H1 (cell line): ENCODE data around the gene KISS1R. TPM values are rescaled to one million over a fixed set of nuclear protein-coding genes. Genes with fewer than 3 reads are reported as not detected.

Experiments used
- CTCF ChIA-PET: fragments of 300-600 bp; sonication (Branson Sonifier 250); formaldehyde crosslinking; loops from one replicate; lab custom pipeline; 2021; ENCODE audit not compliant: partially characterized antibody; lab: Charles Lee
- POLR2A ChIA-PET: fragments of 300-600 bp; sonication (Branson Sonifier 250); formaldehyde crosslinking; loops from one replicate; lab custom pipeline; 2021; ENCODE audit warnings: inconsistent platforms; ENCODE audit not compliant: partially characterized antibody; lab: Charles Lee
- DNase-seq, 2 experiments: peaks; one replicate each; pipeline versions ENCODE4 v3.0.0 to v3.0.0-alpha.2; 2010 to 2022; ENCODE audit warnings: low spot score in 2 of 2, low read depth in 1 of 2, mixed read lengths in 1 of 2
- FAIRE-seq: peaks from 2 replicates; lab custom pipeline; 2011; peaks lifted over from hg19 to GRCh38; lab: Jason Lieb, UNC
- H2AFZ ChIP-seq: 2 replicates; pipeline ENCODE4 v1.8.1; 2012; ENCODE audit warnings: low read length, inconsistent platforms
- H2AK5ac ChIP-seq: 2 replicates; pipeline ENCODE4 v1.6.1; 2013; ENCODE audit warnings: low read depth, low read length
- H2BK120ac ChIP-seq: replicated peaks from 2 replicates; pipeline ENCODE3; 2013; ENCODE audit warnings: low read depth, low read length, inconsistent platforms
- H2BK12ac ChIP-seq: 2 replicates; pipeline ENCODE4 v1.6.1; 2013; ENCODE audit warnings: low read depth, low read length
- H2BK15ac ChIP-seq: 2 replicates; pipeline ENCODE4 v1.6.1; 2013; ENCODE audit warnings: low read length
- H2BK20ac ChIP-seq: 2 replicates; pipeline ENCODE4 v1.6.1; 2013; ENCODE audit warnings: low read length
- H2BK5ac ChIP-seq: 2 replicates; pipeline ENCODE4 v1.6.1; 2013; ENCODE audit warnings: low read depth, low read length
- H3K14ac ChIP-seq: 2 replicates; pipeline ENCODE4 v1.6.1; 2013; ENCODE audit warnings: inconsistent platforms; ENCODE audit not compliant: insufficient read length
- H3K18ac ChIP-seq: 2 replicates; pipeline ENCODE4 v1.6.1; 2013; ENCODE audit warnings: low read length; ENCODE audit errors: extremely low read depth
- H3K23ac ChIP-seq: 2 replicates; pipeline ENCODE4 v1.6.1; 2013; ENCODE audit warnings: inconsistent platforms; ENCODE audit not compliant: insufficient read length
- H3K23me2 ChIP-seq: 2 replicates; pipeline ENCODE4 v1.6.1; 2013; ENCODE audit warnings: low read depth, low read length
- H3K27ac ChIP-seq: 2 replicates; pipeline ENCODE4 v1.6.1; 2011; ENCODE audit warnings: low read depth, low read length, inconsistent platforms
- H3K27me3 ChIP-seq, 4 experiments: replicated peaks in 1 of 4; 1 replicate in 1 of 4; 2 replicates in 3 of 4; pipeline versions ENCODE4 v1.6.1 to v1.8.1; 2011 to 2013; ENCODE audit warnings: low read length in 3 of 4, mild to moderate bottlenecking in 3 of 4, inconsistent platforms in 2 of 4, mixed read lengths in 2 of 4, moderate library complexity in 1 of 4; ENCODE audit not compliant: control insufficient read depth in 3 of 4, insufficient read depth in 3 of 4; ENCODE audit errors: extremely low read depth in 1 of 4
- H3K36me3 ChIP-seq, 4 experiments: 2 replicates each; pipeline versions ENCODE4 v1.6.1 to v1.8.1; 2011 to 2013; ENCODE audit warnings: mild to moderate bottlenecking in 4 of 4, low read length in 3 of 4, moderate library complexity in 2 of 4, control low read depth in 1 of 4, inconsistent platforms in 1 of 4; ENCODE audit not compliant: insufficient read depth in 4 of 4, control insufficient read depth in 2 of 4
- H3K4ac ChIP-seq: replicated peaks from 2 replicates; pipeline ENCODE3; 2013; ENCODE audit warnings: low read length, low read depth, mixed read lengths, inconsistent platforms; ENCODE audit not compliant: insufficient read length
- H3K4me1 ChIP-seq, 4 experiments: replicated peaks in 1 of 4; 1 replicate in 1 of 4; 2 replicates in 3 of 4; pipeline versions ENCODE4 v1.6.1 to v1.8.1; 2011 to 2013; ENCODE audit warnings: low read length in 3 of 4, inconsistent platforms in 2 of 4, mixed read lengths in 1 of 4; ENCODE audit not compliant: insufficient read depth in 4 of 4, control insufficient read depth in 3 of 4
- H3K4me2 ChIP-seq, 2 experiments: 2 replicates each; pipeline versions ENCODE4 v1.6.1 to v1.8.1; 2011 to 2013; ENCODE audit warnings: low read depth in 2 of 2, low read length in 2 of 2, control low read depth in 1 of 2, inconsistent platforms in 1 of 2, mild to moderate bottlenecking in 1 of 2; ENCODE audit not compliant: insufficient read depth in 1 of 2
- H3K4me3 ChIP-seq, 4 experiments: fragments of 200-600, 300-600 bp in 1 of 4; sonication (generic), shearing (Covaris generic), sonication (Bioruptor Twin) in 1 of 4; 2 replicates each; pipeline versions ENCODE4 v1.5.1 to v1.8.1; 2011 to 2016; ENCODE audit warnings: low read length in 4 of 4, low read depth in 3 of 4, control low read depth in 2 of 4, inconsistent platforms in 2 of 4, mild to moderate bottlenecking in 2 of 4, mixed read lengths in 1 of 4, moderate library complexity in 1 of 4; ENCODE audit not compliant: insufficient read depth in 2 of 4; ENCODE audit errors: extremely low read depth in 1 of 4
- H3K56ac ChIP-seq: replicated peaks from 2 replicates; pipeline ENCODE3; 2013; ENCODE audit warnings: low read depth, mild to moderate bottlenecking, mixed read lengths, low read length, inconsistent platforms; ENCODE audit not compliant: insufficient read length
- H3K79me1 ChIP-seq: 2 replicates; pipeline ENCODE4 v1.6.1; 2013; ENCODE audit warnings: low read depth, low read length, control low read depth
- H3K79me2 ChIP-seq, 2 experiments: 2 replicates each; pipeline versions ENCODE4 v1.6.1 to v1.8.1; 2012 to 2013; ENCODE audit warnings: low read length in 2 of 2, mild to moderate bottlenecking in 2 of 2, inconsistent platforms in 1 of 2; ENCODE audit not compliant: insufficient read depth in 2 of 2, control insufficient read depth in 1 of 2
- H3K9ac ChIP-seq, 4 experiments: replicated peaks in 1 of 4; 1 replicate in 1 of 4; 2 replicates in 3 of 4; pipeline versions ENCODE4 v1.6.1 to v1.8.1; 2011 to 2013; ENCODE audit warnings: low read depth in 3 of 4, low read length in 3 of 4, control low read depth in 2 of 4, mild to moderate bottlenecking in 2 of 4, moderate library complexity in 2 of 4, inconsistent platforms in 1 of 4; ENCODE audit errors: extremely low read depth in 1 of 4
- H3K9me3 ChIP-seq, 2 experiments: 2 replicates each; pipeline versions ENCODE4 v1.6.1 to v1.8.1; 2012 to 2013; ENCODE audit warnings: mild to moderate bottlenecking in 2 of 2, moderate library complexity in 2 of 2, control low read depth in 1 of 2, inconsistent platforms in 1 of 2, low read depth in 1 of 2, low read length in 1 of 2, mixed read lengths in 1 of 2; ENCODE audit not compliant: insufficient read depth in 2 of 2
- H4K20me1 ChIP-seq, 2 experiments: replicated peaks in 1 of 2; 2 replicates each; pipeline versions ENCODE3 to v1.8.1; 2011 to 2013; ENCODE audit warnings: inconsistent platforms in 2 of 2, low read length in 2 of 2, mild to moderate bottlenecking in 1 of 2; ENCODE audit not compliant: insufficient read depth in 2 of 2, control insufficient read depth in 1 of 2
- H4K5ac ChIP-seq: 2 replicates; pipeline ENCODE4 v1.6.1; 2013; ENCODE audit warnings: low read length, low read depth, mixed read lengths, inconsistent platforms; ENCODE audit not compliant: insufficient read length
- H4K8ac ChIP-seq: 2 replicates; pipeline ENCODE4 v1.8.0; 2013; ENCODE audit warnings: mild to moderate bottlenecking, moderate library complexity, low read length, inconsistent platforms; ENCODE audit not compliant: insufficient read depth; ENCODE audit errors: extremely low read depth
- H4K91ac ChIP-seq: replicated peaks from 2 replicates; pipeline ENCODE3; 2013; ENCODE audit warnings: low read length, mixed read lengths, inconsistent platforms; ENCODE audit not compliant: insufficient read length
- ASH2L ChIP-seq: fragments of 200-600, 300-600 bp; sonication (generic); IDR thresholded peaks from one replicate; pipeline ENCODE4 v1.7.1; 2017; ENCODE audit warnings: low read length
- HDAC6 ChIP-seq: IDR thresholded peaks from one replicate; pipeline ENCODE4 v1.7.1; 2012; ENCODE audit warnings: low read depth, mild to moderate bottlenecking, inconsistent platforms, low read length, moderate library complexity
- SIX5 ChIP-seq: IDR thresholded peaks from 2 replicates; pipeline ENCODE4 v1.6.1; 2011; ENCODE audit warnings: mild to moderate bottlenecking, low read depth, low read length
- WGBS, 2 experiments: shearing (Covaris generic) in 1 of 2; methylation state at CpG; one replicate each; pipeline versions ENCODE4 v1.1.6 to v1.1.7; 2013 to 2015; ENCODE audit warnings: low lambda C conversion rate in 2 of 2, mixed read lengths in 2 of 2, inconsistent platforms in 1 of 2, low coverage in 1 of 2, missing lambda C conversion rate in 1 of 2; ENCODE audit not compliant: insufficient replicate concordance in 2 of 2, insufficient coverage in 1 of 2, insufficient read length in 1 of 2; ENCODE audit errors: extremely low coverage in 1 of 2, missing lambda C conversion rate in 1 of 2; 5-methylcytosine and 5-hydroxymethylcytosine counted together
- polyA plus RNA-seq, 7 experiments: library from polyadenylated mRNA; depleted of rRNA in 3 of 7; stranded (reverse) in 5 of 7; unstranded in 2 of 7; fragments of >200 nt in 5 of 7; fragments of 200-250 nt in 2 of 7; gene quantifications; 1 replicate in 5 of 7; 2 replicates in 1 of 7; 4 replicates in 1 of 7; pipeline versions ENCODE4 v1.2.1 to v1.2.3, GENCODE V29; 2011 to 2013; ENCODE audit warnings: missing spikeins in 2 of 7, mixed read lengths in 2 of 7
- total RNA-seq: library from RNA; stranded (reverse); fragmentation: NEBNext Ultra II Directional; extraction: Animal tissue kit (Norgen Biotek cat#: 25700); gene quantifications from 2 replicates; pipeline ENCODE4 v1.2.1, GENCODE V29; 2021

The KISS1R gene
- total and polyA plus RNA-seq, 2 of the 8 experiments (the other 6 are each of a cell fraction or from before 2014, with no cell fraction given), result 2.3 to 2.7 TPM

DNA sequence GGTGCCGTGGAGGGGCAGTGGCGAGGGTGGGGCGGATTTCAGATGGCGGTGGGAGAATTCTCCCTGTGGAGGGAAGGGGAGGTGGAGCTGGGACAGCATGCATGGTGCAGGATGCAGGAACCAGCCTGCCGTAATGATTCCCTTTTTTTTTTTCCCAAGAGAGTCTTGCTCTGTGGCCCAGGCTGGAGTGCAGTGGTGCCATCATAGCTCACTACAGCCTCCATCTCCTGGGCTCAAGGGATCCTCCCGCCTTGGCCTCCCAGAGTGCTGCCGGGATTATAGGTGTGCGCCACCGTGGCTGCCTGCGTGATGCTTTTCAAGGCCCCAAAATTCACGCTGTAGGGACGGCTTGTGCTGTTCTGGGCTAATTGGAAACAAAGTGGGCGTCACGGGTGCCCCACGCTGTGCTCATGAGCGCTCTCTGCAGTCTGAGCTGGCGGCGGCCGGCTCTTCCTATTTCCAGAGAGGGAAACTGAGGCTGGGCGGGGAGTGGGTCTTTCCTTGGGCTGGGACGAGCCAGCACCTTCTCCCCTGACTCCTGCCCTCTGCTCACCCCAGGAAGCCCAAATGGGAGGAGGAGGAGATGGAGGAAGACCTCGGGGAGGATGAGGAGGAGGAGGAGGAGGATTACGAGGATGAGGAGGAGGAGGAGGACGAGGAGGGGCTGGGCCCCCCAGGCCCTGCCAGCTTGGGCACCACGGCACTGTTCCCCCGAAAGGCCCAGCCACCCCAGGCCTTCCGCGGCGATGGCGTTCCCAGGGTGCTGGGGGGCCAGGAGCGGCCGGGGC lies 14.9 kb downstream of the KISS1R start:
- WGBS, 2 experiments, result 80 to 94% methylated on average over 1 to 29 of the region's 32 CpGs
- FAIRE-seq, result no peak
- H3K9me3 ChIP-seq, result no peaks in the 10 kb centered on the region
- no peak overlapping the region for H3K4me2 ChIP-seq
- peaks cover 3 to 14% of the 10 kb centered on the region in 2 experiments for H4K20me1 ChIP-seq
- ChIA-PET CTCF (interaction anchor here (0.6 to 1.6 kb wide), 7 partner anchors 40 to 109 kb away, joined by 3 to 5 read pairs (median 3); no protein-coding TSS in a partner anchor), POLR2A (interaction anchor here (0.9 to 1.9 kb wide), 7 partner anchors 12 to 129 kb away, joined by 3 to 6 read pairs (median 3); no protein-coding TSS in a partner anchor)
- H3K23ac ChIP-seq, result no peak overlapping the region
- H2AFZ ChIP-seq, result no peak overlapping the region
- H3K4ac ChIP-seq, result no peak overlapping the region
- no peak overlapping the region for H2BK12ac ChIP-seq
- peak overlapping the region; percentile 66; the same call in 1 of the 2 replicates for H2BK5ac ChIP-seq
- H4K91ac ChIP-seq, result peak overlapping the region; percentile 73
- no peak overlapping the region for H4K5ac ChIP-seq
- peaks cover 6% of the 10 kb centered on the region; the same call in 1 of the 2 replicates for H3K79me1 ChIP-seq
- H3K14ac ChIP-seq, result no peak overlapping the region
- 0 out of 2 replicates have a peak overlapping the region, but pooled peaks have one; percentile 48 for H2BK20ac ChIP-seq
- H4K8ac ChIP-seq, result no peak overlapping the region
- no peak overlapping the region for H3K9ac ChIP-seq
- peak overlapping the region; percentile 55; the same call in 1 of the 2 replicates for H3K27ac ChIP-seq
- no peak for DNase-seq
- no peak overlapping the region for H3K56ac ChIP-seq
- no peaks in the 10 kb centered on the region for H3K27me3 ChIP-seq
- peaks cover 0 to 19% (median 10%) of the 10 kb centered on the region in 4 experiments; a peak in 4 of 8 replicates for H3K36me3 ChIP-seq
- no peak overlapping the region for H3K18ac ChIP-seq
- no peak overlapping the region for H2AK5ac ChIP-seq
- H3K4me3 ChIP-seq, result no peak overlapping the region
- TF ChIP-seq HDAC6, result no peak
- TF ChIP-seq ASH2L, result no peak
- TF ChIP-seq SIX5, result no peak
- H2BK15ac ChIP-seq, result no peak overlapping the region
- H2BK120ac ChIP-seq, result no peak overlapping the region
- H3K23me2 ChIP-seq, result no peaks in the 10 kb centered on the region
- H3K79me2 ChIP-seq, result peaks cover 0 to 54% of the 10 kb centered on the region in 2 experiments; a peak in 3 of 4 replicates
- H3K4me1 ChIP-seq, result peaks cover 2 to 21% (median 10%) of the 10 kb centered on the region in 4 experiments
